Mucosa of descending colon (tissue), 3 donors: ENCODE measurements around the gene SEC23B. TPM values are rescaled to one million over a fixed set of nuclear protein-coding genes. Genes with fewer than 3 reads are reported as not detected.

Experiments used
- ATAC-seq: fragments of 200-7000 bp; cut with Tn5 transposase; one replicate; pipeline ENCODE4 v1.9.1; 2020; ENCODE audit warnings: mild to moderate bottlenecking, moderate library complexity
- DNase-seq, 3 donors: peaks; one replicate each; pipeline ENCODE4 v3.0.0-alpha.2; 2020
- H3K36me3 ChIP-seq: fragments of 200-600 bp; one replicate; pipeline ENCODE4 v1.8.0; 2021; ENCODE audit warnings: low read depth, mild to moderate bottlenecking
- H3K4me1 ChIP-seq: fragments of 200-600 bp; one replicate; pipeline ENCODE4 v1.8.0; 2021; ENCODE audit warnings: low read depth, mild to moderate bottlenecking
- H3K4me3 ChIP-seq: fragments of 200-600 bp; one replicate; pipeline ENCODE4 v1.8.0; 2021; ENCODE audit warnings: mild to moderate bottlenecking
- H3K9me3 ChIP-seq: fragments of 200-600 bp; one replicate; pipeline ENCODE4 v1.8.0; 2021; ENCODE audit warnings: mild to moderate bottlenecking
- CTCF ChIP-seq: fragments of 200-600 bp; IDR thresholded peaks from one replicate; pipeline ENCODE4 v1.8.0; 2022; ENCODE audit warnings: antibody characterized with exemption, mild to moderate bottlenecking
- intact Hi-C, 2 donors: fragments of 100-400 bp; cut with DNase I in 1 of 2; cut with micrococcal nuclease in 1 of 2; formaldehyde crosslinking; loops; one replicate each; pipeline versions ENCODE4 v1.11.0 to v1.11.1; 2022; cut with DNase I, micrococcal nuclease
- total RNA-seq, 3 donors: library from RNA; stranded (reverse); fragmentation: NEBNext Ultra II Directional in 2 of 3; extraction: Animal tissue kit (Norgen Biotek cat#: 25700) in 2 of 3; gene quantifications; one replicate each; pipeline versions ENCODE4 v1.2.1 to v1.2.4, GENCODE V29; 2021 to 2023
- donor health status: DM: no; HTN: no; CAD: no; lungs with moderate emphysema.
- donor health status: DM: no; HTN: no; CAD: no.
- donor health status: DM: no; HTN: yes; CAD: no.

Gene SEC23B
- total RNA-seq, 3 donors from 2014 or later = 32.4 to 54.3 (median 51.0) TPM

GRCh38 chr20:18571578-18571977 lies 63.8 kb downstream of the SEC23B start:
- ATAC-seq (no peak), DNase-seq (no peak)
- Histone ChIP-seq H3K4me1 (peaks cover 1% of the 10 kb centered on the region), H3K36me3 (no peaks in the 10 kb centered on the region), H3K4me3 (no peak overlapping the region), H3K9me3 (no peaks in the 10 kb centered on the region)
- TF ChIP-seq CTCF = no peak
- intact Hi-C loops = no loop called here

GRCh38 chr20:18577942-18578341 lies 70.2 kb downstream of the SEC23B start:
- no peaks in the 10 kb centered on the region for H3K36me3 ChIP-seq
- H3K4me3 ChIP-seq = no peak overlapping the region
- DNase-seq = no peak
- no peak for TF ChIP-seq CTCF
- no peak for ATAC-seq
- no peaks in the 10 kb centered on the region for H3K4me1 ChIP-seq
- H3K9me3 ChIP-seq = no peaks in the 10 kb centered on the region
- intact Hi-C loops = no loop called here

- TF ChIP-seq CTCF = no peak
- ATAC-seq (no peak), DNase-seq (no peak)
- Histone ChIP-seq H3K36me3 (no peaks in the 10 kb centered on the region), H3K4me1 (no peaks in the 10 kb centered on the region), H3K9me3 (no peaks in the 10 kb centered on the region), H3K4me3 (no peak overlapping the region)
- intact Hi-C loops = no loop called here
Observed at GRCh38 chr20:18578581-18578980, 70.8 kb downstream of the SEC23B start.

DNA sequence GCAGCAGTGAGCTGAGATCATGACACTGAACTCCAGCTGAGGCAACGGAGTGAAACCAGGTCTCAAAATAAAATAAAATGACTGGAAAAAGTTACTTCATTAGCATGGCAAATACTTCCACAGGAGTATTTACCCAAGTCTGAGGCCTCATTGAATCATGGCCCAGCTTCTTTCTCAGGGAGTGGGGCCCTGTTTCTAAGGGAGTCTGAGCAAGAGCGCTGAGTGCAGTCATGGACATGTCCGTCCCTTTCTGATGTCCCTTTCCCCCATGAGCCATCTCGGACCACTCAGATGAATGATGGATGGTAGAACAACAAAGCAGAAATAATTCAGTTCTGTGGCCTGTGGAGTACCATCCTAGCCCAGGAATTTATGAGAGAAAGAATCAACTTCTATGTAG lies 72.3 kb downstream of the SEC23B start:
- no peak for DNase-seq
- ATAC-seq = no peak
- H3K36me3 ChIP-seq = no peaks in the 10 kb centered on the region
- no peak for TF ChIP-seq CTCF
- no peaks in the 10 kb centered on the region for H3K4me1 ChIP-seq
- no peaks in the 10 kb centered on the region for H3K9me3 ChIP-seq
- intact Hi-C loops = no loop called here
- no peak overlapping the region for H3K4me3 ChIP-seq

DNA sequence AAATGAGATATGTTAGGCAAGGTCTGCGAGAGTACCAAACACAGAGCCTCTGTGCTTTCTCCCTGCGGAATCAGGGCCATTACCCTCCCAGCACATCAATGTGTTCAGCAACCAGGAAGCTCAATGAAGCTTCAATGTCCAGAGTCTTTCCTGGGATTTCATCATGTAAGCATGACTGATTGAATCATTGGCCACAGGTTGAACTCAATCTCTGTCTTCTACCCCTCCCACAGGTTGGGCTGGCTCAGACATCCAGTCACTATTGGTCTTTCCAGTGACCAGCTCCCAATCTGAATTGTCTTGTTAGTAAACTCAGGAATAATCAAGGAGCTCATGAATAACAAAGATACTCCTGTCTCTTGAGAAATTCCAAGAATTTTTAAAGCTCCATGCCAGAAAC lies 77.4 kb downstream of the SEC23B start:
- Histone ChIP-seq H3K4me1 (peaks cover 6% of the 10 kb centered on the region), H3K4me3 (no peak overlapping the region), H3K9me3 (no peaks in the 10 kb centered on the region), H3K36me3 (no peaks in the 10 kb centered on the region)
- no peak for TF ChIP-seq CTCF
- intact Hi-C loops = no loop called here
- no peak for ATAC-seq
- no peak for DNase-seq
